ENCODE results near the gene RANGRF.

DNA sequence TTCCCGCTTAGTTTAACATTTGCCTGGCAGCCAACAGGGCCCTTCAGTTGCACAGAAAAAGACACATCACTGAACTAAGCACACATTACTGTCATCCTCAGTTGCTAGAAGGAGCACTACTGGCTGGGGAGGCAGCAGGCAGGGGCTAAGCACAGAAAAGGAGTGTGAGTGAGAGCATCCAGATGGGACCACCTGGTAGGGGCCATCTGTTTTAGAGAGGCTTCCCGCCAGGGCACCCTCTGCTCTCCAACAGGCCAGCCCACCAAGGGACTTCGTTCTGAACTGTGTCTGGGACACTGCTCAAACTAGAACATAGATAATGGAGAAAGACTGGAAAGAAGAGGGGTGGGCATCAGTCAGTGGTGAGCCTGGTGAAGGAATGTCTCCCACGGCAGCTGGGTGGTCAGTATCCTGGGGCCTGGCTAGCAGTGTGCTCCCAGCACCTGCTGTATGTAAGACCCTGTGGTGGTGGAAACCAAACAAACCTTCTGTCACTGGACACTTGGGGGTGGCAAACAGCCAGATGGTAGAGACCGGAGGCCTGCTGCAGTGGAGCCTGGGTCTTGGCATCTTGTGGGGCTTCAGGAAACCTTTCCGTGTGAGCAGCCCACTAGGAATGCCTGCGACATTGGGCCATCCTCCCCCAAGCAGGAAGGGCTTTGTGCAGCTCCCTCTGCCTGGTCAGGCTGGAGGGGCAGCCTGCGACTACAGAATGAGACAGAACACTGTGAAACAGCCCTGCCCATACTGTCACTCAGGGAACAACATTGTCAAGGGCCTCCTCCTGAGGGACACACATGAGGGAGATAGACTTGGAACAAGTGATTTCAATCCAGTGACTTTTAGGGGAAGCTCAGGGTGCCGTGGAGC is 12.8 kb upstream of the RANGRF start:
- TF ChIP-seq POLR2A (IDR thresholded peaks at IDR 0.05), result no peak
- TF ChIP-seq, protein P1, sequence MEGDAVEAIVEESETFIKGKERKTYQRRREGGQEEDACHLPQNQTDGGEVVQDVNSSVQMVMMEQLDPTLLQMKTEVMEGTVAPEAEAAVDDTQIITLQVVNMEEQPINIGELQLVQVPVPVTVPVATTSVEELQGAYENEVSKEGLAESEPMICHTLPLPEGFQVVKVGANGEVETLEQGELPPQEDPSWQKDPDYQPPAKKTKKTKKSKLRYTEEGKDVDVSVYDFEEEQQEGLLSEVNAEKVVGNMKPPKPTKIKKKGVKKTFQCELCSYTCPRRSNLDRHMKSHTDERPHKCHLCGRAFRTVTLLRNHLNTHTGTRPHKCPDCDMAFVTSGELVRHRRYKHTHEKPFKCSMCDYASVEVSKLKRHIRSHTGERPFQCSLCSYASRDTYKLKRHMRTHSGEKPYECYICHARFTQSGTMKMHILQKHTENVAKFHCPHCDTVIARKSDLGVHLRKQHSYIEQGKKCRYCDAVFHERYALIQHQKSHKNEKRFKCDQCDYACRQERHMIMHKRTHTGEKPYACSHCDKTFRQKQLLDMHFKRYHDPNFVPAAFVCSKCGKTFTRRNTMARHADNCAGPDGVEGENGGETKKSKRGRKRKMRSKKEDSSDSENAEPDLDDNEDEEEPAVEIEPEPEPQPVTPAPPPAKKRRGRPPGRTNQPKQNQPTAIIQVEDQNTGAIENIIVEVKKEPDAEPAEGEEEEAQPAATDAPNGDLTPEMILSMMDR (IDR thresholded peaks at IDR 0.05), result no peak

Data from body of pancreas (tissue), 4 donors.